ENCODE data around the gene MCHR2.
"Not testable (repeated sequence)": the region's sequence is repeated elsewhere in the genome, so short reads cannot be mapped to it uniquely, and the experiment has no call there.

MCHR2 gene, protein sequence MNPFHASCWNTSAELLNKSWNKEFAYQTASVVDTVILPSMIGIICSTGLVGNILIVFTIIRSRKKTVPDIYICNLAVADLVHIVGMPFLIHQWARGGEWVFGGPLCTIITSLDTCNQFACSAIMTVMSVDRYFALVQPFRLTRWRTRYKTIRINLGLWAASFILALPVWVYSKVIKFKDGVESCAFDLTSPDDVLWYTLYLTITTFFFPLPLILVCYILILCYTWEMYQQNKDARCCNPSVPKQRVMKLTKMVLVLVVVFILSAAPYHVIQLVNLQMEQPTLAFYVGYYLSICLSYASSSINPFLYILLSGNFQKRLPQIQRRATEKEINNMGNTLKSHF

DNA sequence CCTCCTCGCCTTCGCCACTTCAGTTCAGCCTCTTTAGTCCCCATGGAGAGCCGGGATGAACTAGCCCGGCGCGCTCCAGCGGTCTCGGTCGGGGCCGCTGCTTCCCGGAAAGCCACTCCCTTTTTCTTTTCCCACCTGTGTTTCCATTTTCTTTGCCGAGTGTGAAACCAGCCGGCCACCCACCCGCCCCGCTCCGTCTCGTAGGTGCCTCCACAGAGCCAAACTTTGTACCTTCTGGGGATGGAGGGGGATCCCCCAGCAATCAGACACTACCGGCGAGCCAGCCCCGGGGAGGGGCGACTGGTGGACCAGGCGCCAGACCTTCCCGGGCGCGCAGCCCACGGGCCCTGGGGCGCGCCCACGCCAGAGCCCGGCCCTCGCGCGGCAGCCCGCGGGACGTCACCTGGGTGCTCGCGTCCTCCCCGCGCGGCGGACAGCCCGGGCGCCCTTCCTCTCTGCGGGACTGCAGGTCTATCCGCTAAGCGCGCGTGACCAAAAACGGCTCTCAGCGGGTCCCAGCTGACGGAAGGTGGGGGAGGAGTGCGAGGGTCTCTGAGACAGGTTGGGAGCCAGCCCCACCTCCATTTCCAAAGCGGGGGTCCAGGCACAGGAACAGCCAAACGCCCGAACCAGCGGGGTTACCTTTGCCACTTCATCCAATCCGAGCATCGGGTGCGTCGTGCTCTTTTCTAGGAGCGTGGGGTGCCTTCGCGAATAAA lies at the start of gene MCHR2:
Gene MCHR2 (minus strand): TSS at position 691 of the 719 bp plus-strand sequence. CDS start 38,076 bp downstream, outside the sequence.
- Histone ChIP-seq H3K36me3 (ENCODE audit: control insufficient read depth, low read length) (no peaks in the 10 kb centered on the region), H3K79me2 (ENCODE audit: control insufficient read depth, low read length) (no peaks in the 10 kb centered on the region), H3K27ac (ENCODE audit: low read depth, low read length) (no peak within 1 kb of the TSS), H3K27me3 (ENCODE audit: control insufficient read depth, low read length) (no peaks in the 10 kb centered on the region; the same call in none of the 2 replicates), H3K9me3 (ENCODE audit: control insufficient read depth, insufficient read depth, low read length) (no peaks in the 10 kb centered on the region), H3K4me1 (ENCODE audit: control insufficient read depth, low read length) (no peaks in the 10 kb centered on the region), H3K9me2 (replicated peaks; ENCODE audit: control insufficient read depth, low read length) (no peaks in the 10 kb centered on the region), H3K4me3 (ENCODE audit: low read length) (no peak within 1 kb of the TSS), H3K4me2 (ENCODE audit: low read length) (no peak within 1 kb of the TSS), H3F3A (ENCODE audit: control insufficient read depth, insufficient read depth) (no peaks in the 10 kb centered on the region), H4K20me1 (ENCODE audit: control insufficient read depth, insufficient read depth, low read depth, low read length) (no peaks in the 10 kb centered on the region)
- TF ChIP-seq, protein P1, sequence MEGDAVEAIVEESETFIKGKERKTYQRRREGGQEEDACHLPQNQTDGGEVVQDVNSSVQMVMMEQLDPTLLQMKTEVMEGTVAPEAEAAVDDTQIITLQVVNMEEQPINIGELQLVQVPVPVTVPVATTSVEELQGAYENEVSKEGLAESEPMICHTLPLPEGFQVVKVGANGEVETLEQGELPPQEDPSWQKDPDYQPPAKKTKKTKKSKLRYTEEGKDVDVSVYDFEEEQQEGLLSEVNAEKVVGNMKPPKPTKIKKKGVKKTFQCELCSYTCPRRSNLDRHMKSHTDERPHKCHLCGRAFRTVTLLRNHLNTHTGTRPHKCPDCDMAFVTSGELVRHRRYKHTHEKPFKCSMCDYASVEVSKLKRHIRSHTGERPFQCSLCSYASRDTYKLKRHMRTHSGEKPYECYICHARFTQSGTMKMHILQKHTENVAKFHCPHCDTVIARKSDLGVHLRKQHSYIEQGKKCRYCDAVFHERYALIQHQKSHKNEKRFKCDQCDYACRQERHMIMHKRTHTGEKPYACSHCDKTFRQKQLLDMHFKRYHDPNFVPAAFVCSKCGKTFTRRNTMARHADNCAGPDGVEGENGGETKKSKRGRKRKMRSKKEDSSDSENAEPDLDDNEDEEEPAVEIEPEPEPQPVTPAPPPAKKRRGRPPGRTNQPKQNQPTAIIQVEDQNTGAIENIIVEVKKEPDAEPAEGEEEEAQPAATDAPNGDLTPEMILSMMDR (IDR thresholded peaks at IDR 0.05; ENCODE audit: low read depth, low read length, poor library complexity, severe bottlenecking) = no peak
- TF ChIP-seq EZH2phosphoT487 (IDR thresholded peaks at IDR 0.05; ENCODE audit: borderline replicate concordance, low read length) = no peak

DNA sequence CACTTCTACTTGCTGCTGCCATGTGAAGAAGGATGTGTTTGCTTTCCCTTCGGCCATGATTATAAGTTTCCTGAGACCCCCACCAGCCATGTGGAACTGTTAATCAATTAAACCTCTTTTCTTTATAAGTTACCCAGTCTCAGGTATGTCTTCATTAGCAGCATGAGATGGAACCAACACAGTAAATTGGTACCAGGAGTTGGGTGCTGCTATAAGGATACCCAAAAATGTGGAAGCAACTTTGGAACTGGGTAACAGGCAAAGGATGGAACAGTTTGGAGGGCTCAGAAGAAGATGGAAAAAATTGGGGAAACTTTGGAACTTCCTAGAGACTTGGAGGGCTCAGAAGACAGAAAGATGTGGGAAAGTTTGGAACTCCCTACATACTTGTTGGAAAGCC lies 44.5 kb upstream of the MCHR2 start:
- not testable (repeated sequence) for H3K4me1 ChIP-seq (ENCODE audit: control insufficient read depth, low read length); H3K4me3 ChIP-seq (ENCODE audit: low read length); H3K36me3 ChIP-seq (ENCODE audit: control insufficient read depth, low read length); H3F3A ChIP-seq (ENCODE audit: control insufficient read depth, insufficient read depth); H3K4me2 ChIP-seq (ENCODE audit: low read length); H3K9me2 ChIP-seq (replicated peaks; ENCODE audit: control insufficient read depth, low read length); H3K9me3 ChIP-seq (ENCODE audit: control insufficient read depth, insufficient read depth, low read length); H3K27me3 ChIP-seq (ENCODE audit: control insufficient read depth, low read length); H4K20me1 ChIP-seq (ENCODE audit: control insufficient read depth, insufficient read depth, low read depth, low read length); H3K27ac ChIP-seq (ENCODE audit: low read depth, low read length); H3K79me2 ChIP-seq (ENCODE audit: control insufficient read depth, low read length)

DNA sequence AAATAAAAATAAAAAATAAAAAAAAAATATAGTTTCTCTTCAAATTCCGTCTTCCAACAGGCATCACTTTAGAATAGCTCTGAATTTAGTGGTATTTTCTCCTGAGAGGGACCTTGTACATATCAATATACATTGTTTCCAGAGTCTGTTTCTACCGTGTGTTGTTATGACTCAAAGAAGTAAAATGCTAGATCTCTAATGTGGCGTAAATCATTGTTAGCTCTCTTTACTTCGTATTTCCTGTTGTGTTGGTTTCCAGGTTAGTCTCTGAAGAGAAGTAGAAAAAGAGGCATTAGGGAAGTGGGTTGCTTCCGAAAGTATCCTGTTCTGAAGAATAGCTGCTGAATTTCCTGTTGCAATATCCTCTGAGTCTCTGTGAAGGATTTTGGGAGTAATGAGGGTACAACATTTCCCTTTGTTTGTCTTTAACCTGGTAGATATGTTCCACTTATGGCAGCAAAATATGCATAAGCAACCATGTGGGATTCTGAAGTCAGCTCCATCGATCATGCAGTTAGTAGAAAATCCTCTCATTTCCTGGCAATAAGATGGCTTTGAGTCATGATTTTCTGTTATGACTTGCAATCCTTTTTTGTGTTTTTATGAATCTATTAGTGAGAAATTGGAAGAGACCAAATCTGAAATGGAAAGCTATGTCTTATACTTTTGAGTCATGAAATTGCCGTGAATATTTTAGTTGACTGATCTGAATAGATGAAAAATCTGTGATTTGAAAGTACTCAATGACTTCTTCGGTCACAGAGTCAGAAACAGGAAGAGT lies 42.0 kb upstream of the MCHR2 start:
- H3K9me3 ChIP-seq (ENCODE audit: control insufficient read depth, insufficient read depth, low read length) = no peaks in the 10 kb centered on the region
- H3K4me1 ChIP-seq (ENCODE audit: control insufficient read depth, low read length) = no peaks in the 10 kb centered on the region
- H4K20me1 ChIP-seq (ENCODE audit: control insufficient read depth, insufficient read depth, low read depth, low read length) = no peaks in the 10 kb centered on the region
- no peaks in the 10 kb centered on the region for H3K27me3 ChIP-seq (ENCODE audit: control insufficient read depth, low read length)
- no peak for TF ChIP-seq EZH2phosphoT487 (IDR thresholded peaks at IDR 0.05; ENCODE audit: borderline replicate concordance, low read length)
- TF ChIP-seq, protein P1 (IDR thresholded peaks at IDR 0.05; ENCODE audit: low read depth, low read length, poor library complexity, severe bottlenecking) = no peak
- no peak overlapping the region for H3K27ac ChIP-seq (ENCODE audit: low read depth, low read length)
- no peak overlapping the region for H3K4me2 ChIP-seq (ENCODE audit: low read length)
- H3K4me3 ChIP-seq (ENCODE audit: low read length) = no peak overlapping the region
- H3K9me2 ChIP-seq (replicated peaks; ENCODE audit: control insufficient read depth, low read length) = no peaks in the 10 kb centered on the region
- H3K79me2 ChIP-seq (ENCODE audit: control insufficient read depth, low read length) = no peaks in the 10 kb centered on the region
- no peaks in the 10 kb centered on the region for H3K36me3 ChIP-seq (ENCODE audit: control insufficient read depth, low read length)
- H3F3A ChIP-seq (ENCODE audit: control insufficient read depth, insufficient read depth) = no peaks in the 10 kb centered on the region

Measured in DOHH2 (cell line).